Measurements from ENCODE around the gene FBL. TPM values are rescaled to one million over a fixed set of nuclear protein-coding genes. Genes with fewer than 3 reads are reported as not detected.

The FBL gene
- total and polyA plus RNA-seq, 10 of the 15 experiments (the other 5 are each of a cell fraction or from before 2014, with no cell fraction given) = 156 to 1,083 (median 478) TPM

GRCh38 chr19:39807846-39808364 lies 38.3 kb downstream of the FBL start:
- no peak for DNase-seq (ENCODE audit: low read depth, low spot score)
- Histone ChIP-seq H4K20me1 (ENCODE audit: control insufficient read depth, insufficient read depth) (no peaks in the 10 kb centered on the region), H3K27me3 (replicated peaks in 1 of 2; ENCODE audit: control insufficient read depth in 2 of 2, insufficient read depth in 2 of 2, low read length in 1 of 2) (no peaks in the 10 kb centered on the region), H3K9me3 (replicated peaks; ENCODE audit: control insufficient read depth, insufficient read depth, low read length) (no peaks in the 10 kb centered on the region; the same call in 2 of the 3 replicates), H3K79me2 (ENCODE audit: control insufficient read depth, insufficient read depth, low read length) (no peaks in the 10 kb centered on the region), H3K36me3 (ENCODE audit: control insufficient read depth in 2 of 2, insufficient read depth in 2 of 2, low read length in 1 of 2) (no peaks in the 10 kb centered on the region), H3K4me2 (ENCODE audit: control insufficient read depth, insufficient read depth) (no peak overlapping the region), H2AFZ (ENCODE audit: control insufficient read depth, low read depth, low read length) (no peak overlapping the region), H3K9ac (ENCODE audit: control insufficient read depth, insufficient read depth, low read length) (no peak overlapping the region), H3K4me1 (ENCODE audit: control insufficient read depth, insufficient read depth, low read length) (no peaks in the 10 kb centered on the region), H3K4me3 (no peak overlapping the region), H3K27ac (ENCODE audit: control insufficient read depth, insufficient read depth) (no peak overlapping the region)
- no TSS peak for BruUV-seq (replicated peaks)
- ChIA-PET POLR2A (interaction anchor here (0.5 to 1.4 kb wide), 3 partner anchors 12 to 26 kb away, joined by 3 to 10 read pairs (median 7); partner anchors contain the start of gene DYRK1B), CTCF (interaction anchor here (0.8 to 1.9 kb wide), 4 partner anchors 15 to 135 kb away, joined by 3 to 13 read pairs (median 5); no protein-coding TSS in a partner anchor), RAD21 (ENCODE audit: unreplicated experiment) (no interaction called here), SMC1A (ENCODE audit: uncharacterized antibody, unreplicated experiment) (interaction anchor here (0.7 to 3.4 kb wide), 4 partner anchors 16 to 299 kb away, joined by 3 to 22 read pairs (median 4); no protein-coding TSS in a partner anchor)
- intact Hi-C loops (cut with micrococcal nuclease; ENCODE audit: unreplicated experiment) (no loop called here), in situ Hi-C loops (cut with MboI) (no loop called here)
- no peak for ATAC-seq
- WGBS (ENCODE audit: insufficient coverage, insufficient replicate concordance, low lambda C conversion rate, missing lambda C conversion rate) = 53% methylated on average over 5 of the region's 5 CpGs
- TF ChIP-seq TARDBP (IDR thresholded peaks at IDR 0.05; ENCODE audit: borderline replicate concordance) = no peak
- TF ChIP-seq NFYA (IDR thresholded peaks at IDR 0.05; ENCODE audit: borderline replicate concordance, low read depth, low read length) = no peak
- no peak for TF ChIP-seq SUZ12 (IDR thresholded peaks at IDR 0.05; ENCODE audit: unreplicated experiment)
- no peak for TF ChIP-seq CBX3 (IDR thresholded peaks at IDR 0.05; ENCODE audit: borderline replicate concordance, low read depth)
- no peak for FAIRE-seq

- intact Hi-C loops (cut with micrococcal nuclease; ENCODE audit: unreplicated experiment) (no loop called here), in situ Hi-C loops (cut with MboI) (no loop called here)
- no peak for FAIRE-seq
- ATAC-seq = no peak
- Histone ChIP-seq H3K4me1 (ENCODE audit: control insufficient read depth, insufficient read depth, low read length) (no peaks in the 10 kb centered on the region), H3K36me3 (ENCODE audit: control insufficient read depth in 2 of 2, insufficient read depth in 2 of 2, low read length in 1 of 2) (no peaks in the 10 kb centered on the region), H3K9me3 (replicated peaks; ENCODE audit: control insufficient read depth, insufficient read depth, low read length) (no peaks in the 10 kb centered on the region; the same call in 2 of the 3 replicates), H2AFZ (ENCODE audit: control insufficient read depth, low read depth, low read length) (no peak overlapping the region), H4K20me1 (ENCODE audit: control insufficient read depth, insufficient read depth) (no peaks in the 10 kb centered on the region), H3K27ac (ENCODE audit: control insufficient read depth, insufficient read depth) (no peak overlapping the region), H3K27me3 (replicated peaks in 1 of 2; ENCODE audit: control insufficient read depth in 2 of 2, insufficient read depth in 2 of 2, low read length in 1 of 2) (no peaks in the 10 kb centered on the region), H3K79me2 (ENCODE audit: control insufficient read depth, insufficient read depth, low read length) (no peaks in the 10 kb centered on the region), H3K4me2 (ENCODE audit: control insufficient read depth, insufficient read depth) (no peak overlapping the region), H3K4me3 (no peak overlapping the region), H3K9ac (ENCODE audit: control insufficient read depth, insufficient read depth, low read length) (no peak overlapping the region)
- POLR2A ChIA-PET = interaction anchor here (1.1 kb wide), 1 partner anchor 13 kb away, joined by 4 read pairs; no protein-coding TSS in a partner anchor
- WGBS (ENCODE audit: insufficient coverage, insufficient replicate concordance, low lambda C conversion rate, missing lambda C conversion rate) = 86% methylated on average over 5 of the region's 5 CpGs
- CTCF ChIA-PET = interaction anchor here (0.8 to 7.3 kb wide), 4 partner anchors 12 to 130 kb away, joined by 3 to 52 read pairs (median 4); no protein-coding TSS in a partner anchor
- no TSS peak for BruUV-seq (replicated peaks)
- DNase-seq (ENCODE audit: low read depth, low spot score) = no peak
- SMC1A ChIA-PET (ENCODE audit: uncharacterized antibody, unreplicated experiment) = interaction anchor here (1.0 to 2.4 kb wide), 5 partner anchors 10 to 131 kb away, joined by 3 to 9 read pairs (median 3); partner anchors contain the start of gene DYRK1B
- TF ChIP-seq HCFC1 (IDR thresholded peaks at IDR 0.05; ENCODE audit: low read length) (no peak), RELA (IDR thresholded peaks at IDR 0.05; ENCODE audit: borderline replicate concordance, partially characterized antibody) (no peak), RAD51 (IDR thresholded peaks at IDR 0.05) (no peak), CREM (IDR thresholded peaks at IDR 0.05; ENCODE audit: low read depth) (no peak), ZZZ3 (IDR thresholded peaks at IDR 0.05; ENCODE audit: control insufficient read depth, insufficient read length, low read depth) (no peak), SP1 (IDR thresholded peaks at IDR 0.05; ENCODE audit: low read depth, low read length) (no peak), GATAD2B (conservative IDR thresholded peaks at IDR 0.05; ENCODE audit: low read depth) (no peak), NBN (IDR thresholded peaks at IDR 0.05) (no peak), SREBF1 (IDR thresholded peaks at IDR 0.05; ENCODE audit: low read length) (no peak)
- RAD21 ChIA-PET (ENCODE audit: unreplicated experiment) = interaction anchor here (1.8 kb wide), 1 partner anchor 12 kb away, joined by 7 read pairs; no protein-coding TSS in a partner anchor
Observed at GRCh38 chr19:39805104-39805503, 41.1 kb downstream of the FBL start.

Data from GM12878 (cell line).